Chondrocyte (in vitro differentiated cells): Measurements from ENCODE around the gene GNB1L. TPM values are rescaled to one million over a fixed set of nuclear protein-coding genes. Genes with fewer than 3 reads are reported as not detected.

Experiments
- DNase-seq: peaks from one replicate; pipeline ENCODE4 v3.0.0; 2021; ENCODE audit warnings: mixed read lengths, low spot score
- H3K27ac Mint-ChIP-seq: one replicate; pipeline ENCODE4 v1.8.0; 2021; ENCODE audit warnings: mild to moderate bottlenecking, moderate library complexity, mixed read lengths; ENCODE audit not compliant: unreplicated experiment
- H3K27me3 Mint-ChIP-seq: 2 replicates; pipeline ENCODE4 v1.8.0; 2021; ENCODE audit warnings: low read depth, mixed read lengths
- H3K36me3 Mint-ChIP-seq: 2 replicates; pipeline ENCODE4 v1.8.0; 2021; ENCODE audit warnings: low read depth, mixed read lengths
- H3K4me1 Mint-ChIP-seq: 2 replicates; pipeline ENCODE4 v1.8.0; 2021; ENCODE audit warnings: low read depth, mild to moderate bottlenecking, mixed read lengths
- H3K4me3 Mint-ChIP-seq: one replicate; pipeline ENCODE4 v1.8.0; 2021; ENCODE audit warnings: mild to moderate bottlenecking, moderate library complexity, mixed read lengths; ENCODE audit not compliant: unreplicated experiment
- H3K9me3 Mint-ChIP-seq: 2 replicates; pipeline ENCODE4 v1.8.0; 2021; ENCODE audit warnings: low read depth, mixed read lengths
- total RNA-seq: library from RNA; stranded (reverse); gene quantifications from 3 replicates; pipeline ENCODE4 v1.2.1, GENCODE V29; 2021
- TF ChIP-seq, protein P1 (sequence below): fragments of 200-600 bp; sonication (generic); IDR thresholded peaks from 2 replicates; pipeline ENCODE4 v1.5.0; 2021; ENCODE audit warnings: antibody characterized with exemption, mild to moderate bottlenecking, moderate library complexity

Gene GNB1L
- total RNA-seq, 1 donor from 2014 or later = 5.3 TPM

DNA sequence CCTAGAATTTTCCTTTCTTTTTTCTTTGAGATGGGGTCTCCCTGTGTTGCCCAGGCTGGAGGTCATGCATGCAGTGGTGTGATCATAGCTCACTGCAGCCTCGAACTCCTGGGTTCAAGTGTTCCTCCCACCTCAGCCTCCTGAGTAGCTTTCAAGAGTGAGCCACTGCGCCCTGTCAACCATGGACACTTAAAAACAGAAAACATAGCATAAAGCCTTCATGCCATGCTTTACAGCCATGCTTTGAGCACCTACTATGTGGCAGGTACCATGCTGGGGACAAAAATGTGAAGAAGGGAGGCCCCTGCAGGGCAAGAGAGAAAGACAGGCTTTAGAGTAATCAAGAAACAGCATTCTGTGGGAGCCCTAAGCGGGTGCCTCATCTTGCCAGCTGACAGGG, 13.7 kb upstream of the GNB1L start:
- Mint-ChIP-seq H3K27me3 (no peaks in the 10 kb centered on the region), H3K27ac (no peak overlapping the region), H3K9me3 (no peaks in the 10 kb centered on the region), H3K36me3 (no peaks in the 10 kb centered on the region), H3K4me3 (no peak overlapping the region), H3K4me1 (peaks cover 15% of the 10 kb centered on the region)
- no peak for DNase-seq
- TF ChIP-seq, protein P1, sequence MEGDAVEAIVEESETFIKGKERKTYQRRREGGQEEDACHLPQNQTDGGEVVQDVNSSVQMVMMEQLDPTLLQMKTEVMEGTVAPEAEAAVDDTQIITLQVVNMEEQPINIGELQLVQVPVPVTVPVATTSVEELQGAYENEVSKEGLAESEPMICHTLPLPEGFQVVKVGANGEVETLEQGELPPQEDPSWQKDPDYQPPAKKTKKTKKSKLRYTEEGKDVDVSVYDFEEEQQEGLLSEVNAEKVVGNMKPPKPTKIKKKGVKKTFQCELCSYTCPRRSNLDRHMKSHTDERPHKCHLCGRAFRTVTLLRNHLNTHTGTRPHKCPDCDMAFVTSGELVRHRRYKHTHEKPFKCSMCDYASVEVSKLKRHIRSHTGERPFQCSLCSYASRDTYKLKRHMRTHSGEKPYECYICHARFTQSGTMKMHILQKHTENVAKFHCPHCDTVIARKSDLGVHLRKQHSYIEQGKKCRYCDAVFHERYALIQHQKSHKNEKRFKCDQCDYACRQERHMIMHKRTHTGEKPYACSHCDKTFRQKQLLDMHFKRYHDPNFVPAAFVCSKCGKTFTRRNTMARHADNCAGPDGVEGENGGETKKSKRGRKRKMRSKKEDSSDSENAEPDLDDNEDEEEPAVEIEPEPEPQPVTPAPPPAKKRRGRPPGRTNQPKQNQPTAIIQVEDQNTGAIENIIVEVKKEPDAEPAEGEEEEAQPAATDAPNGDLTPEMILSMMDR = no peak

DNA sequence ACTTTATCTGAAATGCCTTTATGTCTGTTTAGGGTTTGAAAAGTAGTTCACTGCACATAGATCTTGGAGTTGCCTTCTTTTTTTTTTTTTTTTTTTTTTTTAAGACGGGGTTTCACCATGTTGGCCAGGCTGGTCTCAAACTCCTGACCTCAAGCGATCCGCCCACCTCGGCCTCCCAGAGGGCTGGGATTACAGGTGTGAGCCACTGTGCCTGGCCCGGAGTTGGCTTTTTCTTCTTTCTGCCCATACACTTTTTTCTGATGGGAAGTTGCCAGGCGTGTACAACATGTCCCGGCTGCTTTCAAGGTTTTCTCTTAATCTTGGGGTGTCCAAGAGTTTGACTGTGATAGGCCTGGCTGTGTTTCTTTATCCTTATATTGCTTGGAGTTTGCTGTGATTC, 12.9 kb upstream of the GNB1L start:
- Mint-ChIP-seq H3K4me3 (no peak overlapping the region), H3K36me3 (no peaks in the 10 kb centered on the region), H3K27ac (no peak overlapping the region), H3K9me3 (no peaks in the 10 kb centered on the region), H3K27me3 (no peaks in the 10 kb centered on the region), H3K4me1 (peaks cover 15% of the 10 kb centered on the region)
- TF ChIP-seq, protein P1 = no peak
- DNase-seq = no peak

DNA sequence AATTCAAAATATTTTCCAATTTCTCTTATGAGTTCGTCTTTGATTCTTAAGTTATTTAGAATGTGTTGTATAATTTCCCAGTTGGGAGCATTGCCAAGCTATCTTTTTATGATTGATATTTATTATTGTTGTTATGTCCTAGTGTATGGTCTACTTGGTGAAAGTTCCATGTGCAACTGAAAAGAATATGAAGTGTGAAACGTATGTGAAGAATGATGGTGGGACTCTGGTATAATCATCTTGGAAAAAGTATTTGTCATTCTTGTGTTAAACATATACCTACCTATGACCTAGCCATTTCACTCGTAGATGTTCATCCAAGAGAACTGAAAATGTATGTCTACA, 12.0 kb upstream of the GNB1L start:
- no peaks in the 10 kb centered on the region for H3K36me3 Mint-ChIP-seq
- H3K4me3 Mint-ChIP-seq = no peak overlapping the region
- H3K9me3 Mint-ChIP-seq = no peaks in the 10 kb centered on the region
- TF ChIP-seq, protein P1 = no peak
- H3K27me3 Mint-ChIP-seq = no peaks in the 10 kb centered on the region
- peaks cover 15% of the 10 kb centered on the region for H3K4me1 Mint-ChIP-seq
- DNase-seq = no peak
- H3K27ac Mint-ChIP-seq = no peak overlapping the region

DNA sequence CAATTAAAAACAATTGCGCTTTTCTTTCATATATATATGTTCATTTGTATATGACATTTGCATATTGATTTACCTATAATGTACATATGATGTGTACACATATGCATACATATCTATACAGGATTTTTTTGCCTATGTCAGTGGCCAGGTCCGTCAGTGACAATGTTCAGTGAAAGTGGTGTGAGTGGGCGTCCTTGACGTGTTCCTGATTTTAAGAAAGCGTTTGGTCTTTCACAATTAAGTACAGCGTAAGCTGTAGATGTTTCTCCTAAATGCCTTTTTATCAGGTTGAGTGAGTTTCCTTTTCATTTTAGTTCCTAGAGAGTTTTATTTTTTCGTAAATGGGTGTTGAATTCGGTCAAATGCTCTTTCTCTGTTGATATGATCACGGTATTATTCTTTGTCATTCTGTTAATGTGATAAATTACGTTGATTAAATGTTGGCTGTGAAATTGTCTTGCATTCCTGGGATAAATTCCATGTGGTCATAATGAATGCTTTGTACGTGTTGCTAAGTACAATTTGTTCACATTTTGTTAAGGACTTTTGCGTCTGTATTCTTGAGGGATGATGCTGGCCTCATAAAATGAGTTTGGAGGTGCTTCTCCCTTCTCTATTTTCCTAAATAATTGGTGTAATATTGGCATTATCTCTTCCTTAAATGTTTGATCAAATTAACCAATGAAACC, 10.6 kb upstream of the GNB1L start:
- H3K27ac Mint-ChIP-seq = peak overlapping the region; percentile 38
- DNase-seq = no peak

DNA sequence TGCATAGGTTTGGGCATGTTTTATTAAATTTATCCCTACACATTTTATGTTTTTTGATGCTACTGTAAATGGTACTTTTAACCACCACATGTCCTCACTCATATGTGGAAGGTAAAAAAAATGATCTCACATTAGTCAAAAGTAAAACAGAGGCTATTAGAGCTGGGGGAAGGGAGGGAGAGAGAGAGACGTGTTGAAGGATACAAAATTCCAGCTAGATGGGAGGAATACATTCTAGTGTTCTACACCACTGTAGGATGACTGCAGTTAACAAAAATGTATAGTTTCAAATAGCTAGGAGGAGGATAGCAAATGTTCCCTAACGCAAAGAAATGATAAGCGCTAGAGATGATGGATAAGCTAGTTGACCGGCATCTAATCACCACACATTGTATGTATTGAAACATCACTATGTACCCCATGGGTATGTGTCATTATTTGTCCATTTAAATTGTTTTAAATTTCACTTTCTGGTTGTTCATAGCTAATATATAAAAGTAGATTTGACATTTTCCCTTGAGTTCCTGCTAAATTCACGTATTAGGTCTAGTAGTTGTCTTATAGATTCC, 9.9 kb upstream of the GNB1L start:
- H3K9me3 Mint-ChIP-seq = no peaks in the 10 kb centered on the region
- TF ChIP-seq, protein P1 = no peak
- H3K27me3 Mint-ChIP-seq = no peaks in the 10 kb centered on the region
- peaks cover 15% of the 10 kb centered on the region for H3K4me1 Mint-ChIP-seq
- no peaks in the 10 kb centered on the region for H3K36me3 Mint-ChIP-seq
- peak overlapping the region; percentile 18 for H3K27ac Mint-ChIP-seq
- no peak overlapping the region for H3K4me3 Mint-ChIP-seq
- no peak for DNase-seq

More for the DNA sequence above, 10.6 kb upstream of the GNB1L start:
- Mint-ChIP-seq H3K9me3 (no peaks in the 10 kb centered on the region), H3K4me1 (peaks cover 15% of the 10 kb centered on the region), H3K27me3 (no peaks in the 10 kb centered on the region), H3K4me3 (no peak overlapping the region), H3K36me3 (no peaks in the 10 kb centered on the region)
- TF ChIP-seq, protein P1 = no peak
